ENCODE results near the gene MLLT6.
A peak's percentile ranks its signal among the peaks of the same experiment; 100 is the strongest.
"Not testable (repeated sequence)": the region's sequence is repeated elsewhere in the genome, so short reads cannot be mapped to it uniquely, and the experiment has no call there.

Gene MLLT6

DNA sequence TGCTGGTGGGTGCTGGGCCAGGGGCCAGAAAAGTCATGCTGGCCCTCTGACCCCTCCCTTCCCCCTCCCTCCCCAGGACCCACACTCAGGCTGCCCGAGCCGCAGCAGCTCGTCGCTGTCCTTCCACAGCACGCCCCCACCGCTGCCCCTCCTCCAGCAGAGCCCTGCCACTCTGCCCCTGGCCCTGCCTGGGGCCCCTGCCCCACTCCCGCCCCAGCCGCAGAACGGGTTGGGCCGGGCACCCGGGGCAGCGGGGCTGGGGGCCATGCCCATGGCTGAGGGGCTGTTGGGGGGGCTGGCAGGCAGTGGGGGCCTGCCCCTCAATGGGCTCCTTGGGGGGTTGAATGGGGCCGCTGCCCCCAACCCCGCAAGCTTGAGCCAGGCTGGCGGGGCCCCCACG, 16.7 kb downstream of the MLLT6 start:
- no peak overlapping the region for H3K9ac ChIP-seq (ENCODE audit: low read depth, low read length)
- H3K36me3 ChIP-seq (ENCODE audit: insufficient read depth, low read length) = no peaks in the 10 kb centered on the region
- no peaks in the 10 kb centered on the region for H3K9me3 ChIP-seq (ENCODE audit: control insufficient read depth, insufficient read depth, low read length)
- peaks cover 4% of the 10 kb centered on the region; the same call in 1 of the 2 replicates for H3K4me1 ChIP-seq (ENCODE audit: insufficient read depth, low read length)

DNA sequence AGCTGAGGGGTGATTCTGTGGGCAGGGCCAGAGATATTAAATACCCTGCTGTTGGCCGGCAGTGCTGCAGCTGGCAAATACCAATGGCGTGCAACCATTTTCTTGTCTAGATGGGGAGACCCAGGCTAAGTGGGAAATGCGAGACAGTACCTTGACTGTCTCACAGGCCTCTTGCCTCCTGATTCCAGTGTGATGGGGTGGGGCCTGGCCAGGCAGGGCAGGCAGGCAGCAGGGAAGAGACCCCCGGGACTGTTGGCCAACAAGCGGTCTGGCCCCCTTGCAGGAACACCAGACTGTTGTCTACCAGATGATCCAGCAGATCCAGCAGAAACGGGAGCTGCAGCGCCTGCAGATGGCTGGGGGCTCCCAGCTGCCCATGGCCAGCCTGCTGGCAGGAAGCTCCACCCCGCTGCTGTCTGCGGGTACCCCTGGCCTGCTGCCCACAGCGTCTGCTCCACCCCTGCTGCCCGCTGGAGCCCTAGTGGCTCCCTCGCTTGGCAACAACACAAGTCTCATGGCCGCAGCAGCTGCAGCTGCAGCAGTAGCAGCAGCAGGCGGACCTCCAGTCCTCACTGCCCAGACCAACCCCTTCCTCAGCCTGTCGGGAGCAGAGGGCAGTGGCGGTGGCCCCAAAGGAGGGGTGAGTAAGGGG, 19.4 kb downstream of the MLLT6 start:
- Histone ChIP-seq H3K36me3 (ENCODE audit: insufficient read depth, low read length) (no peaks in the 10 kb centered on the region), H3K9me3 (ENCODE audit: control insufficient read depth, insufficient read depth, low read length) (no peaks in the 10 kb centered on the region), H3K9ac (ENCODE audit: low read depth, low read length) (no peak overlapping the region), H3K4me1 (ENCODE audit: insufficient read depth, low read length) (peaks cover 8% of the 10 kb centered on the region; the same call in 1 of the 2 replicates)

DNA sequence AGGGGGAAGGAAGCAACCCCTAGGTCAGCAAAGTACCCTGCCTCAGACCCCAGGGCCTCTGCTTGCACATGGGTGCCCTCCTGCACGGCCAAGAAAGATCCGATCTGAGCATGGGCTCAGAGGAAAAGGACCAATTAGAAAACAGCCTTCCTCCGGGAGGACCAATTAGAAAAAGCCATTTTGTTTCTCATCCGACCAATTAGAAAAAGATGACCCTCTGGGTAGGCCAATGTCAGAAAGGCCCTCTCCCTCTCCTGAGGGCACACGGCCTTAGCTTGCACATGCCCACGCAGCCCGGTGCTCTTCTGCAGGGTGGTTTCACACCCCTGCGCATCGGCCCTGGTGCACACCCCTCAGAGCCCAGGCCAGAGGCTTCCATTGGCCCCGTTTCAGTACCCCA, 20.0 kb downstream of the MLLT6 start:
- Histone ChIP-seq H3K9ac (ENCODE audit: low read depth, low read length) (no peak overlapping the region), H3K36me3 (ENCODE audit: insufficient read depth, low read length) (no peaks in the 10 kb centered on the region), H3K4me1 (ENCODE audit: insufficient read depth, low read length) (peaks cover 8% of the 10 kb centered on the region; the same call in 1 of the 2 replicates), H3K9me3 (ENCODE audit: control insufficient read depth, insufficient read depth, low read length) (no peaks in the 10 kb centered on the region)

DNA sequence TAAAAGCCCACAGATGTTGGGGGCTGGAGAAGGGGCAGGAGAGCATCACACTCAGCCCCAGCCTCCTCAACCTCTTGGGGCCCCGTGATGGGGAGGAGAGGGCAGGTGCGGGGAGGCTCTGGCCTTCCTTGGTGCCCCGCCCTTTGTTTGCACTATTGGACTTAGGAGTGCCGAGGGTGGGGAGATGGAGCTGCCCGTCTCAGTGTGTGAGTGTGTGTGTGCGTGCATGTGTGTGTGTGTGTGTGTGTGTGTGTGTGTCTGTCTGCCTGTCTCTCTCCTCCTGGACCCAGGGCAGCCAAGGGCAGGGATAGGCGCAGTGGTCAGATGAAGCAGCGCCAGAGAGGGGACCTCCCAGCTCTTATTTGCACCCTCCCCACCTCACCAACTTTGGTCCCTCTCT, 21.1 kb downstream of the MLLT6 start:
- H3K4me1 ChIP-seq (ENCODE audit: insufficient read depth, low read length); H3K9ac ChIP-seq (ENCODE audit: low read depth, low read length); H3K36me3 ChIP-seq (ENCODE audit: insufficient read depth, low read length); H3K9me3 ChIP-seq (ENCODE audit: control insufficient read depth, insufficient read depth, low read length): not testable (repeated sequence)

DNA sequence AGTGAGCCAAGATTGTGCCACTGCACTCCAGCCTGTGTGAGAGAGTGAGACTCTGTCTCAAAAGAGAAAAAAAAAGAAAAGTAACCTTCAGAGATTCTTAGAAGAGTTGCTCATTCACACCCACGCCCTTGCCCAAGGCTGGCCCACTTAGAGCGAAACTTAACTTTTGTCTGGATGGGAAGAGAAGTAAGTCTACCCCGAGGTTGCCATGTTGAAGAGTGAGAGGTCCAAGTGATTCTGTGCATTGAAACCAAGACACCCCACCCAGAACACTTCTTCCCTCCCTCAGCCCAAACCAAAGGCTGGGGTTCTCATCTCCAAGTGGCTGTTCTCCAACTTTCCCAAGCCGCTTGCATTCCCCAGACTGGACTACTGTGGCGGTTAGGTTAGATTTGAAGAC, 22.7 kb downstream of the MLLT6 start:
- H3K9me3 ChIP-seq (ENCODE audit: control insufficient read depth, insufficient read depth, low read length) = no peaks in the 10 kb centered on the region
- no peak overlapping the region for H3K9ac ChIP-seq (ENCODE audit: low read depth, low read length)
- no peaks in the 10 kb centered on the region; the same call in 1 of the 2 replicates for H3K36me3 ChIP-seq (ENCODE audit: insufficient read depth, low read length)
- H3K4me1 ChIP-seq (ENCODE audit: insufficient read depth, low read length) = peaks cover 10% of the 10 kb centered on the region; the same call in 1 of the 2 replicates

DNA sequence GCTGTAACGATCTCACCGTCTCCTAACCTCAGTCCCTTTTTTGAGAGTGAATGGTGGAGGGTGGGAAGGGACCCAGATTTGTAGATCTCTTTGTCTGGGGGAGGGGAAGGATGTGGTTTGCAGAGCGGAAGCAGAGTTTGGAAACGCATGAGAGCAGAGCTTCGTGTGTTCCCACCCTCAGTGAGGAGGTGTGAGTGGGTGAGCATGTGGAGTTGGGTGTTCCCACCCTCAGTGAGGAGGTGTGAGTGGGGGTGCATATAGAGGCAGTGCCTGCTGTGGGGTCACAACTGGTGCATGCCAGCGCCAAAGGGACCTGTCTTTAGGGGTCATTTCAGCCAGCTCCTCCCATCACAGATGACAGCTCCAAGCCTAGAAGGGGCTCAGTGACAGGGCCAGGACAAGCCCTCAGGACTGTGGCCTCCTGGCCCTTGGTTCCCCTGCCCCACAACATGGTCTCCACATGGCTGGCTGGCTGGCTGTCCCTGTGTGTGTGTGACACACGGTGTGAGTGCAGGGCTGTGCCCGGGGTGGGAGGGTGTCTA, 23.3 kb downstream of the MLLT6 start:
- Histone ChIP-seq H3K9ac (ENCODE audit: low read depth, low read length) (no peak overlapping the region), H3K4me1 (ENCODE audit: insufficient read depth, low read length) (peaks cover 10% of the 10 kb centered on the region; the same call in 1 of the 2 replicates), H3K36me3 (ENCODE audit: insufficient read depth, low read length) (no peaks in the 10 kb centered on the region; the same call in 1 of the 2 replicates), H3K9me3 (ENCODE audit: control insufficient read depth, insufficient read depth, low read length) (no peaks in the 10 kb centered on the region)

DNA sequence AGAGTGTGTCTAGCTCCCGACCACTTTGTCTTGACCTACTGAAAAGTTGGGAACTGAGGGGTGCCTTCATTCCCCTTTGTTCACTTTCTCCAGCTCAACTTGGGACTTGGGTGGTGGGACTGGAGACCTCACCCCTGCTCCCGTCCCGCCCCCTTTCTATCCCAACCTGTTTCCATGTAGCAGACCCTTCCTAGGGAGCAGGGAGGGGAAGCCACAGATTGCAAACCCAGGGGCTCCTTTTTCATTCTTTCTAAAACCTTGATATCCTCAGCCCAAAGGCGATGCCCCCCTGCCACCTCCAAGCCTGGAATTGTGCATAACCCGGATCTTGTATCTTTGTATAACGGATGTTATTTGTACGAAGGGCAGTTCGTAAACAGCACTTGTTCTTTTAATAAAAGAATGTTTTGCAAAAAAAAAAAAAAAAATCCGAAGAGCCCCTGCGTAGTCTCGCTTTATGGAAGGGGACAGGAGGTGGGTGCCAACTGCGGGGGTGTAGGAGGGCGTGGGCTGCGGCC, 24.4 kb downstream of the MLLT6 start:
- Histone ChIP-seq H3K4me1 (ENCODE audit: insufficient read depth, low read length) (peaks cover 14% of the 10 kb centered on the region; the same call in 1 of the 2 replicates), H3K9ac (ENCODE audit: low read depth, low read length) (peak overlapping the region; percentile 69), H3K36me3 (ENCODE audit: insufficient read depth, low read length) (no peaks in the 10 kb centered on the region; the same call in 1 of the 2 replicates), H3K9me3 (ENCODE audit: control insufficient read depth, insufficient read depth, low read length) (no peaks in the 10 kb centered on the region)

DNA sequence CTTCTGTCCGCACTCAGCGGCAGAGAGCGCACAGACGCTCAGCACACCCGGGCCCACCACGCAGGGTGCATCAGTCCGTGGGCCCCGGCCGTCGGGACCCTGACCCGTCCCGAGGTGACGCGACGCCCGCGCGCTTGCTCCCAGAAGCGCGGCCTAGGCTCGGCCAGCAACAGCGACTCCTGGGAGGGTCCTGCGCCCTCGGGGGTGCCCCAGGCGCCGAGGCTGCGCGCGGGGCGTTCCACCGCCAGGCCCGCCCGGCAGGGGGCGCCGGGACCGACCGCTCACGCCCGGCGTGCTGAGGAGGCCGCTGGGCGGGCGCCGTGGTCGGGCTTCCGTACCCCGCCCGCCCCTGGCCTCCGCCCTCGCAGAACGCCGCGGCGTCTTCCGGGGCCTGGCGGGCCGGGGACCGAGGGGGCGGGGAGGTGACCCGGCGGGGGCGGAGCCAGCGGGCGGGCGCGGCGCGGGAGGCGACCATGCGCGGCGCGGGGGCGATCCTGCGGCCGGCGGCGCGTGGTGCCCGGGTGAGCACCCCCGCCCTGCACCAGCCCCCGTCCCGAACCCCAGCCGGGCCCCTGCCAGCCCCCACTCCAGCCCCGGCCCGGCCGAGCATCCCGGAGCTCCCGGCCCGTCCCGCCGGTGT, 24.9 kb downstream of the MLLT6 start, which contains the start of gene CISD3:
Gene CISD3, plus strand, starts transcription at position 456 of the 640 bp plus-strand sequence. Its CDS starts 18 bp downstream, at position 474.
- H3K9me3 ChIP-seq (ENCODE audit: control insufficient read depth, insufficient read depth, low read length) = no peaks in the 10 kb centered on the region
- H3K4me1 ChIP-seq (ENCODE audit: insufficient read depth, low read length) = peaks cover 14% of the 10 kb centered on the region; the same call in 1 of the 2 replicates
- H3K9ac ChIP-seq (ENCODE audit: low read depth, low read length) = peak within 1 kb of the TSS; percentile 80
- H3K36me3 ChIP-seq (ENCODE audit: insufficient read depth, low read length) = no peaks in the 10 kb centered on the region; the same call in 1 of the 2 replicates

DNA sequence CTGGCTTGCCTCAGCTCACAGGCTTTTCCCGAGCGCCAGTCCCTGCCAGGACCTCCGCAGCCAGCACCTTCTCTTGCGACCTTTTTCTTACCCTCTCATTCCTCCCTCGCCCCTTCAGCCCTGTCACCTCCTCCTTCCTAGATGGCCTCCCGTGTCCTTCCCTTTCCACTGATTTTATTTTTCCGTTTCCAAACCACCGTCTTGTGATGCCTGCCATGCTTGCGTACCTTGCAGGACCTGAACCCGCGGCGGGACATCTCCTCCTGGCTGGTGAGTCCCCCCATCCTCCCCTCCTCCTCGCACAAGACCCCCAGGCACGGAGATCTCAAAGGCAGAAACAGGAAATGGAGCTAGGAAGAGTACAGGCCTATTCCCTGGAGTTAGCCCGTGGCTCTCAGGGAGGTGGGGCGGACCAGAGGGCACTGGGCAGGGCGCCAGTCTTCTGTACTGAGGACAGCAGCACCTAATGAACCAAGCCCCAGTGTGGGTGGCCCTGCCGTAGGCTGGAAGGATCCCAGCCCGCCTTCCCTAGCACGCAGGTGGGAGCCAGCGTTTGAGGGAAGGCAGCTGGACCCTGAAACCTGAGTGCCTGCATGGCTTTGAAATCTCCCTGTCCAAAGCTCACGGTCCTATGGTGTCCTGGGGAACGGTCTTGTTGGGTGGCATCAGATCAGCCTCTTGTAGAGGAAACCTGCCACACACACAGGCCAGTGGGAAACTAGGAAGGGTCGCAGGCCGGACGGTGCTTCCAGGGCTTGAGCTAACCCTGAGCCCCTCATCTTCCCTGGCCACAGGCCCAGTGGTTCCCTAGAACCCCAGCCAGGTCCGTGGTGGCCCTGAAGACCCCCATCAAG, 25.7 kb downstream of the MLLT6 start:
- peak overlapping the region; percentile 80 for H3K9ac ChIP-seq (ENCODE audit: low read depth, low read length)
- no peaks in the 10 kb centered on the region; the same call in 1 of the 2 replicates for H3K36me3 ChIP-seq (ENCODE audit: insufficient read depth, low read length)
- no peaks in the 10 kb centered on the region for H3K9me3 ChIP-seq (ENCODE audit: control insufficient read depth, insufficient read depth, low read length)
- H3K4me1 ChIP-seq (ENCODE audit: insufficient read depth, low read length) = peaks cover 14% of the 10 kb centered on the region; the same call in 1 of the 2 replicates

DNA sequence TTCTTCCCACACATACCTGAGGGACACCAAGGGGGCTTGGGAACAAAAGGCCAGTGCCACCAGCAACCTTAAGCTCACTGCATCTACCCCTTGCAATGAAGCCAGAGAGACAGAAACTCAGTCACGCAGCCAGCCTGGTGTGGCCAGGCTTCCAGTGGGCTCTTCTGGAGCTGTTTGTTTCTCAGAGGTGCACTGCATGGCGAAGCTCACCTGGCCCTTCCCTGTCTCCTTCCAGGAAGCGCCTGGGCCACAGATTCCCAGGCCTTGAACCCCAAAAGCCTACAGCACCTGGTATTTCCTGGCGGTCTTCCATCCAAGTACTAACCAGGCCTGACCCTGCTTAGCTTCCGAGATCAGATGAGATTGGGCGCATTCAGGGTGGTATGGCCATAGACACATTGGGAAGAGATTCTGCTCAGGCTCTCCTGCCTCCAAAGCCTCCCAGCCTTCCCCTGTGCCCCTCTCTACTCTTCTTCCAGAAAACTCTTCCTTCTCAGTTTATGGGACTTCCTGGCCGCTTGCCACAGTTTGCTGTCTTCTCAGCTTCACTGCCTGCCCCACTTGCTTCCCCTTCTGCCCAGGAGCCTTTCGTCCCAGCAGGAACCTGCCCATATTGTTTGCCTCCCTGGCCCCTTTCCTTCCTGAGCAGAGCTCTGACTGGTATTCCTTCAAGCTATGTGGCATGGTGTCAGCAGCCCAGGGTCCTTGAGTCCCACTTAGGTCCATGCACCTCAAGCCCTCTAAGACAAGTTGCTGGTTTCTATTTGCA, 26.6 kb downstream of the MLLT6 start:
- H3K4me1 ChIP-seq (ENCODE audit: insufficient read depth, low read length) = peaks cover 14% of the 10 kb centered on the region; the same call in 1 of the 2 replicates

DNA sequence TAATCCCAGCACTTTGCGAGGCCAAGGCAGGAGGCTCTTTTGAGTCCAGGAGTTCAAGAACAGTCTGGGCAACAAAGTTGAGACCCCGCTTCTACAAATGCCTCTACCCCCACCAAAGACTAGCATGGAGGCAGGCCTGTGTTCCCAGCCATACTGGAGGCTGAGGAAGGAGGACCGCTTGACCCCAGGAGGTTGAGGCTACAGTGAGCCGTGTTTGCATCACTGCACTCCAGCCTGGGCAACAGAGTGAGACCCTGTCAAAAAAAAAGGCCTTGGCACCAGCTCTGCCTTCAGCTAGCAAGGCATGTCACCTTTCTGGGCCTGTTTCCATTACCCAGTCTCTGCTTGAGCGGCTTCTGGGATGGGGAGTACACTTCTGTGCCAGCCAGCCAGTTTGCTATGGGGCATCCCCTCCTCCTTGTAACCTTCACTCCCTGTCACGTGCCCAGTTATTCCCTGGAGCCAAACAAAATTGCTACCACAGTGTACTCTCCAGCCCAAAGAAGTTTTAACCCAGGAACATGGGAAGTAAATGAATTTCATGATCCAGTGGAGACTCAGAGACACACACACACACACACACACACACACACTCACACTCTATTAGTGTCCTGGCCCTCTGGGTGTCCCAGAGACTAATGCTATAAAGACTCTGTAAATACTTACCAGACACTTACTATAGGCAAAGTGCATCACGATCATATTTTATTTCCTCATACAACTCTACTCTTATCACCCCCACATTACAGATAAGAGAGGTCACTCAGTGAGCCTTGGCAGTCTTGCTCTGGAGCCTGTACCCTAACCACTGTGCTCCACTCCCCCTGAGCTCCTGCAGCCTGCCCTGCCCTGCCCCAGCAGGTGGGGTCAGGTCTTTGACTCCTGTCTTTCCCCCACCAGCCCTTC, 27.6 kb downstream of the MLLT6 start:
- no peak overlapping the region for H3K9ac ChIP-seq (ENCODE audit: low read depth, low read length)
- no peaks in the 10 kb centered on the region; the same call in 1 of the 2 replicates for H3K36me3 ChIP-seq (ENCODE audit: insufficient read depth, low read length)

More for the DNA sequence above, 26.6 kb downstream of the MLLT6 start:
- Histone ChIP-seq H3K9me3 (ENCODE audit: control insufficient read depth, insufficient read depth, low read length) (no peaks in the 10 kb centered on the region), H3K36me3 (ENCODE audit: insufficient read depth, low read length) (no peaks in the 10 kb centered on the region; the same call in 1 of the 2 replicates), H3K9ac (ENCODE audit: low read depth, low read length) (no peak overlapping the region)

DNA sequence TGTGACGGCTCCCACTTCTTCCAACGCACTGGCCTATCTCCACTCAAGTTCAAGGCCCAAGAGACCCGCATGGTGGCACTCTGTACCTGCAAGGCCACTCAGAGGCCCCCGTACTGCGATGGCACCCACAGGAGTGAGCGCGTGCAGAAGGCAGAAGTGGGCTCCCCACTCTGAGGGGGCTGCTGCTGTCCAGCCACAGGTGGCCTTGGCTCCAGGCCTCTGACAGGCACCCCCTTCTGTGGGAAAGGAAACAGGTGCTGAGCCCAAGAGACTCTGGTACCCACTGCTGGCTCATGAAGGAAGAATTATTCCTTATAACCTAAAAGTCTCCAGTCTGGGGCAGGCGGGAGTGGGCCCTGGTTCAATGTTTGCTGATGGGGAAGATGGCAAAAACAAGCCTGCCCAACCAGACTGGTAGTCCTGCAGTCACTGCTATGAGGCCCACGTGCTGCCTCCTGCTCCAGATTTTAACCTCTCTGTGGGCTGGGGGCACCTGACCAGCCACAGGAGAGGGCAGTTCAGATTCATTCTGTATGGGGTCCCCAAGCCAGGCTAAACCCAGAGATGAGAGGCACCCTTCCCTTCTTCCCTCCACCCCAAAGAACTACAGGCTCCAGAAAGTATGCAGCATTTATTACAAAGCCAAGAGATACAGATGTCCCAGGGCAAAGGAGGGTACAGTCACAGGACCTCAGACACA, 28.4 kb downstream of the MLLT6 start:
- Histone ChIP-seq H3K9ac (ENCODE audit: low read depth, low read length) (no peak overlapping the region), H3K4me1 (ENCODE audit: insufficient read depth, low read length) (peaks cover 12% of the 10 kb centered on the region; the same call in 1 of the 2 replicates), H3K36me3 (ENCODE audit: insufficient read depth, low read length) (no peaks in the 10 kb centered on the region; the same call in none of the 2 replicates)

More for the DNA sequence above, 27.6 kb downstream of the MLLT6 start:
- H3K9me3 ChIP-seq (ENCODE audit: control insufficient read depth, insufficient read depth, low read length) = no peaks in the 10 kb centered on the region
- peaks cover 14% of the 10 kb centered on the region; the same call in 1 of the 2 replicates for H3K4me1 ChIP-seq (ENCODE audit: insufficient read depth, low read length)

More for the DNA sequence above, 28.4 kb downstream of the MLLT6 start:
- H3K9me3 ChIP-seq (ENCODE audit: control insufficient read depth, insufficient read depth, low read length) = no peaks in the 10 kb centered on the region
